Endothelial cell (in vitro differentiated cells): ENCODE data around the gene PIK3AP1. TPM values are rescaled to one million over a fixed set of nuclear protein-coding genes. Genes with fewer than 3 reads are reported as not detected.

Experiments
- DNase-seq: peaks from one replicate; pipeline ENCODE4 v3.0.0; 2021; ENCODE audit warnings: low spot score
- H3K27ac Mint-ChIP-seq: one replicate; pipeline ENCODE4 v1.8.0; 2021; ENCODE audit warnings: mixed read lengths, inconsistent platforms; ENCODE audit not compliant: unreplicated experiment
- H3K27me3 Mint-ChIP-seq: one replicate; pipeline ENCODE4 v1.8.0; 2021; ENCODE audit warnings: mild to moderate bottlenecking, moderate library complexity, mixed read lengths, inconsistent platforms; ENCODE audit not compliant: unreplicated experiment
- H3K36me3 Mint-ChIP-seq: one replicate; pipeline ENCODE4 v1.8.0; 2021; ENCODE audit warnings: mild to moderate bottlenecking, low read depth, mixed read lengths, inconsistent platforms; ENCODE audit not compliant: unreplicated experiment
- H3K4me1 Mint-ChIP-seq: one replicate; pipeline ENCODE4 v1.8.0; 2021; ENCODE audit warnings: mild to moderate bottlenecking, mixed read lengths, inconsistent platforms; ENCODE audit not compliant: unreplicated experiment
- H3K4me3 Mint-ChIP-seq: one replicate; pipeline ENCODE4 v1.8.0; 2021; ENCODE audit warnings: mild to moderate bottlenecking, mixed read lengths, inconsistent platforms; ENCODE audit not compliant: unreplicated experiment
- H3K9me3 Mint-ChIP-seq: one replicate; pipeline ENCODE4 v1.8.0; 2021; ENCODE audit warnings: mixed read lengths, inconsistent platforms; ENCODE audit not compliant: unreplicated experiment
- total RNA-seq: library from RNA; stranded (reverse); fragmentation: NEBNext Ultra II Directional; extraction: Animal tissue kit (Norgen Biotek cat#: 25700); gene quantifications from one replicate; pipeline ENCODE4 v1.2.1, GENCODE V29; 2021; ENCODE audit not compliant: unreplicated experiment
- TF ChIP-seq, protein P1 (sequence below): fragments of 200-600 bp; sonication (generic); IDR thresholded peaks from one replicate; pipeline ENCODE4 v1.5.0; 2021; ENCODE audit warnings: antibody characterized with exemption; ENCODE audit not compliant: unreplicated experiment

Gene PIK3AP1
- total RNA-seq, 1 donor from 2014 or later = 9.0 TPM

- H3K4me3 Mint-ChIP-seq = no peak overlapping the region
- no peaks in the 10 kb centered on the region for H3K9me3 Mint-ChIP-seq
- peaks cover 9% of the 10 kb centered on the region for H3K4me1 Mint-ChIP-seq
- no peaks in the 10 kb centered on the region for H3K36me3 Mint-ChIP-seq
- DNase-seq = no peak
- TF ChIP-seq, protein P1, sequence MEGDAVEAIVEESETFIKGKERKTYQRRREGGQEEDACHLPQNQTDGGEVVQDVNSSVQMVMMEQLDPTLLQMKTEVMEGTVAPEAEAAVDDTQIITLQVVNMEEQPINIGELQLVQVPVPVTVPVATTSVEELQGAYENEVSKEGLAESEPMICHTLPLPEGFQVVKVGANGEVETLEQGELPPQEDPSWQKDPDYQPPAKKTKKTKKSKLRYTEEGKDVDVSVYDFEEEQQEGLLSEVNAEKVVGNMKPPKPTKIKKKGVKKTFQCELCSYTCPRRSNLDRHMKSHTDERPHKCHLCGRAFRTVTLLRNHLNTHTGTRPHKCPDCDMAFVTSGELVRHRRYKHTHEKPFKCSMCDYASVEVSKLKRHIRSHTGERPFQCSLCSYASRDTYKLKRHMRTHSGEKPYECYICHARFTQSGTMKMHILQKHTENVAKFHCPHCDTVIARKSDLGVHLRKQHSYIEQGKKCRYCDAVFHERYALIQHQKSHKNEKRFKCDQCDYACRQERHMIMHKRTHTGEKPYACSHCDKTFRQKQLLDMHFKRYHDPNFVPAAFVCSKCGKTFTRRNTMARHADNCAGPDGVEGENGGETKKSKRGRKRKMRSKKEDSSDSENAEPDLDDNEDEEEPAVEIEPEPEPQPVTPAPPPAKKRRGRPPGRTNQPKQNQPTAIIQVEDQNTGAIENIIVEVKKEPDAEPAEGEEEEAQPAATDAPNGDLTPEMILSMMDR = no peak
- no peak overlapping the region for H3K27ac Mint-ChIP-seq
- H3K27me3 Mint-ChIP-seq = no peaks in the 10 kb centered on the region
Observed at GRCh38 chr10:96697438-96697837, 22.9 kb downstream of the PIK3AP1 start.

- Mint-ChIP-seq H3K4me1 (peaks cover 9% of the 10 kb centered on the region), H3K4me3 (no peak overlapping the region), H3K36me3 (no peaks in the 10 kb centered on the region)
Observed at GRCh38 chr10:96696845-96697425, 23.4 kb downstream of the PIK3AP1 start.

DNA sequence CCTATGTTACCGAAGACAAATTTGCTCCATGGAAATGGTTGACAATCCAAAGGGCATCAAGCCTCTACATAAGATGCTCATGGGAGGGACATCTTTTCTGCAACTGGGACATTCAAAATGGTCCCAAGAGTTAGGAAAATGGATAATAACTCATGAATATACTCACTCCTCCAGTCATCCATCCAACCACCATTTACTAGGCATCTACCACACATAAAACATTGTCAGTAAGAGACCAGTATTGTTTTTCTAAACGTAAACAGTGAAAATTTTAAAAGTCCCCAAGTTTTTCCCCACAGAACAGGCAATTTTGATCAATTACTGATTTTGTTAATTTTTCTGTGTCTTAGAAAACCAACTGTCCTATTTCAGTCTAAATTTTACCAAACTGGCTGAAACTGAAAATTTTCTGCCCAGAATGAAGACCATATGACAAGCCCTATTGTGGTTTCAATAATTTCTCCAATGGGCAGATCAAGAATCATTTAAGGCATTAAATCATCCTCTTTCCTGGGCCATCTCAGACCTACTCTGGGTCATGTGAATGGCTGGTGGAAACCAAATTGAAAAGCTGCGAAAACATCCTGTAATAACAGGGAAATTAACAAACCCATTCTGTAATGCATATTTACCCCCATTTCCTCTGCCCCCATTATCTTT is 24.2 kb downstream of the PIK3AP1 start:
- TF ChIP-seq, protein P1 = no peak
- no peak for DNase-seq
- H3K27ac Mint-ChIP-seq = no peak overlapping the region
- no peaks in the 10 kb centered on the region for H3K9me3 Mint-ChIP-seq
- H3K4me1 Mint-ChIP-seq = peaks cover 9% of the 10 kb centered on the region
- H3K27me3 Mint-ChIP-seq = no peaks in the 10 kb centered on the region
- H3K36me3 Mint-ChIP-seq = no peaks in the 10 kb centered on the region
- no peak overlapping the region for H3K4me3 Mint-ChIP-seq

More at GRCh38 chr10:96696845-96697425, 23.4 kb downstream of the PIK3AP1 start:
- Mint-ChIP-seq H3K27ac (no peak overlapping the region), H3K27me3 (no peaks in the 10 kb centered on the region), H3K9me3 (no peaks in the 10 kb centered on the region)
- TF ChIP-seq, protein P1 = no peak
- DNase-seq = no peak

DNA sequence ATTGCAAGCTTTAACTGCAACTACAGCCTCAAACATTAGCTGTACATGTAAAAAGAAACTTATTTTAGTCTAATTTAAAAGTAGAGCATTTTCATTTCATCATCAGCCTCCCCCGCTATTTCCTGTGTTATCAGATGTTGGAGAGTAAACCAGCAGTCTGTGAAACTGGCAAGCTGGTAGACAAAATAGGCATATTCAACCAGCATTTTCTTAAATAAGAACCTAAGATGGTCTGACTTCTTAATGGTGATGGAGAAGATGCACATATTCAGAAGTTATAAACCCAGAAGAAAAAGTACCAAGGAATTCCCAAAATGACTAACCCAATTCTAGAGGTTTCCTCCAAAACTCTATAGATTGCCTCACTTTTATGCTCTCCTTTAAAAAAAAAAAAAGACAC is 24.9 kb downstream of the PIK3AP1 start:
- no peak overlapping the region for H3K4me3 Mint-ChIP-seq

GRCh38 chr10:96693431-96693830 is 26.9 kb downstream of the PIK3AP1 start:
- no peaks in the 10 kb centered on the region for H3K36me3 Mint-ChIP-seq
- no peak overlapping the region for H3K27ac Mint-ChIP-seq
- DNase-seq = no peak
- TF ChIP-seq, protein P1 = no peak
- H3K4me1 Mint-ChIP-seq = peaks cover 9% of the 10 kb centered on the region
- no peak overlapping the region for H3K4me3 Mint-ChIP-seq
- H3K27me3 Mint-ChIP-seq = no peaks in the 10 kb centered on the region
- H3K9me3 Mint-ChIP-seq = no peaks in the 10 kb centered on the region

More for the DNA sequence above, 24.9 kb downstream of the PIK3AP1 start:
- DNase-seq = no peak
- TF ChIP-seq, protein P1 = no peak
- peaks cover 9% of the 10 kb centered on the region for H3K4me1 Mint-ChIP-seq
- H3K36me3 Mint-ChIP-seq = no peaks in the 10 kb centered on the region
- H3K27ac Mint-ChIP-seq = no peak overlapping the region
- no peaks in the 10 kb centered on the region for H3K27me3 Mint-ChIP-seq
- no peaks in the 10 kb centered on the region for H3K9me3 Mint-ChIP-seq
